ENCODE results near the gene UNC80. TPM values are rescaled to one million over a fixed set of nuclear protein-coding genes. Genes with fewer than 3 reads are reported as not detected.

Gene UNC80
- total and polyA plus RNA-seq, 2 experiments from 2014 or later, result not detected

- Histone ChIP-seq H3K4me1 (ENCODE audit: insufficient read depth) (no peaks in the 10 kb centered on the region), H3K4me3 (no peak overlapping the region), H3K27me3 (replicated peaks; ENCODE audit: insufficient read depth) (no peaks in the 10 kb centered on the region), H3K9ac (no peak overlapping the region), H4K20me1 (ENCODE audit: insufficient read depth) (no peaks in the 10 kb centered on the region), H3F3A (ENCODE audit: insufficient read depth) (no peaks in the 10 kb centered on the region), H3K27ac (no peak overlapping the region), H3K4me2 (ENCODE audit: unreplicated experiment) (no peak overlapping the region), H3K9me3 (ENCODE audit: low read depth) (no peaks in the 10 kb centered on the region), H3K36me3 (ENCODE audit: low read depth) (0 out of 2 replicates have a peak, but pooled peaks cover 4% of the 10 kb centered on the region), H3K9me2 (ENCODE audit: insufficient read depth) (no peaks in the 10 kb centered on the region), H3K79me2 (ENCODE audit: insufficient read depth) (no peaks in the 10 kb centered on the region), H2AFZ (no peak overlapping the region)
- no peak for DNase-seq
- TF ChIP-seq EZH2phosphoT487 (IDR thresholded peaks at IDR 0.05; ENCODE audit: insufficient read depth, low read depth) (no peak), EZH2 (IDR thresholded peaks at IDR 0.05; ENCODE audit: insufficient read depth, poor library complexity, severe bottlenecking) (no peak)
- in situ Hi-C loops (cut with MboI), result no loop called here
- 100% methylated on average over 3 of the region's 3 CpGs for WGBS, 2 experiments (ENCODE audit: low coverage in 1 of 2, low lambda C conversion rate in 2 of 2, missing lambda C conversion rate in 2 of 2)
Measured at GRCh38 chr2:210038078-210038477, 266.4 kb downstream of the UNC80 start.

- in situ Hi-C loops (cut with MboI), result no loop called here
- DNase-seq, result no peak
- WGBS, 2 experiments (ENCODE audit: low coverage in 1 of 2, low lambda C conversion rate in 2 of 2, missing lambda C conversion rate in 2 of 2), result 90 to 100% methylated on average over 2 of the region's 2 CpGs
- Histone ChIP-seq H3K27ac (no peak overlapping the region), H3K4me3 (no peak overlapping the region), H3K9me2 (ENCODE audit: insufficient read depth) (no peaks in the 10 kb centered on the region), H3K4me1 (ENCODE audit: insufficient read depth) (no peaks in the 10 kb centered on the region), H3K9me3 (ENCODE audit: low read depth) (no peaks in the 10 kb centered on the region), H3K27me3 (replicated peaks; ENCODE audit: insufficient read depth) (no peaks in the 10 kb centered on the region), H2AFZ (no peak overlapping the region), H4K20me1 (ENCODE audit: insufficient read depth) (no peaks in the 10 kb centered on the region), H3F3A (ENCODE audit: insufficient read depth) (no peaks in the 10 kb centered on the region), H3K79me2 (ENCODE audit: insufficient read depth) (no peaks in the 10 kb centered on the region), H3K9ac (no peak overlapping the region), H3K4me2 (ENCODE audit: unreplicated experiment) (no peak overlapping the region), H3K36me3 (ENCODE audit: low read depth) (no peaks in the 10 kb centered on the region)
- TF ChIP-seq EZH2 (IDR thresholded peaks at IDR 0.05; ENCODE audit: insufficient read depth, poor library complexity, severe bottlenecking) (no peak), EZH2phosphoT487 (IDR thresholded peaks at IDR 0.05; ENCODE audit: insufficient read depth, low read depth) (no peak)
Measured at GRCh38 chr2:210046851-210047500, 275.3 kb downstream of the UNC80 start.

Small RNA genes within 50 kb of the gene (small RNA-seq; reads per million reads assigned to genes)
- not detected for gene RNA5SP118 (ENCODE audit: low read depth, low replicate concordance)

Other genes with a start within 250 kb of the UNC80 start
- 80.9 and 100.0 TPM in 2 replicates for gene RPE, start 230.8 kb downstream of the UNC80 start, total RNA-seq (2014; rRNA removed; shearing (Covaris generic))
- 51.4 and 51.9 TPM in 2 replicates for gene RPE, start 230.8 kb downstream of the UNC80 start, polyA plus RNA-seq (2016; fragmentation: Nextera tagmentation; extraction: Ambion mirVana)

Data from GM23248 (cell line).